SK-N-SH (cell line): Measurements from ENCODE around the gene PUDP.
"Not testable (repeated sequence)": the region's sequence is repeated elsewhere in the genome, so short reads cannot be mapped to it uniquely, and the experiment has no call there.

Experiments
- CTCF ChIP-seq: fragments of 200-600 bp; sonication (generic); IDR thresholded peaks from 2 replicates; pipeline ENCODE4 v1.6.1; 2017; ENCODE audit warnings: antibody characterized with exemption, mild to moderate bottlenecking, moderate library complexity
- GABPA ChIP-seq: IDR thresholded peaks from 2 replicates; pipeline ENCODE4 v1.4.0; 2012; ENCODE audit warnings: low read depth, mild to moderate bottlenecking
- MXI1 ChIP-seq: IDR thresholded peaks from 2 replicates; pipeline ENCODE4 v1.6.1; 2012; ENCODE audit warnings: mild to moderate bottlenecking, low read depth, low read length, improper control_type of control experiment
- POLR2AphosphoS5 ChIP-seq: IDR thresholded peaks from 2 replicates; pipeline ENCODE4 v1.6.1; 2012; ENCODE audit warnings: low read depth, low read length
- RAD21 ChIP-seq: IDR thresholded peaks from 2 replicates; pipeline ENCODE4 v1.6.1; 2012; ENCODE audit warnings: mild to moderate bottlenecking, low read length
- RXRA ChIP-seq: IDR thresholded peaks from 2 replicates; pipeline ENCODE4 v1.4.0; 2012; ENCODE audit warnings: low read depth, mild to moderate bottlenecking, borderline replicate concordance
- TEAD4 ChIP-seq: IDR thresholded peaks from 2 replicates; pipeline ENCODE4 v1.4.0; 2012; ENCODE audit warnings: mild to moderate bottlenecking, borderline replicate concordance; ENCODE audit not compliant: insufficient read depth
- USF2 ChIP-seq: fragments of 150-350 bp; IDR thresholded peaks from 2 replicates; pipeline ENCODE4 v1.6.1; 2017; ENCODE audit warnings: antibody characterized with exemption, low read length, low read depth, borderline replicate concordance

GRCh38 chrX:7022996-7023395 is 125.0 kb downstream of the PUDP start:
- TF ChIP-seq CTCF, TEAD4, RAD21, MXI1, RXRA, POLR2AphosphoS5, USF2, GABPA: not testable (repeated sequence)
